ENCODE measurements around the gene LEMD3. TPM values are rescaled to one million over a fixed set of nuclear protein-coding genes. Genes with fewer than 3 reads are reported as not detected.

LEMD3 gene
- total RNA-seq, 1 donor from 2014 or later = 38.9 TPM

DNA sequence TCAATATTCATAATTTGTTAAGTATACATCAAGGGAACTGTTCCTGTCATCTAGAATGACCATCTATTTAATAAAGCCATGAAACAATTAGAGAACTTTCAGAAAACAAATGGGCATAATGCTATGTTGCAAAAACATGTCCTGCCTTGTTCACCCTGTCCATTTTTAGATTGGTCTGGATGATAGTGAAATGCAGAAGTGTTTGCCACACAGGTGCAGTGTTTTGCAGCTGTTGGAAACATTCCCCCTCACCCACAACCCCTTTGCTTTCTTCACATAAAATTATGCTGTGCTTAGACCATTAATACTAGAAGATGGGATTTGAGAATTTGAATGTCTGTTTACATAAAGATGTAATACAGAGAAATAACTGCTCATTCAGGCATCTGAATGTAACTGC, 36.5 kb downstream of the LEMD3 start:
- no peak for DNase-seq (ENCODE audit: low spot score, unreplicated experiment)
- Mint-ChIP-seq H3K27me3 (no peaks in the 10 kb centered on the region), H3K27ac (no peak overlapping the region), H3K4me1 (ENCODE audit: low read depth) (peaks cover 7% of the 10 kb centered on the region), H3K4me3 (ENCODE audit: low read depth) (no peak overlapping the region), H3K36me3 (ENCODE audit: insufficient read depth) (peaks cover 6% of the 10 kb centered on the region), H3K9me3 (ENCODE audit: low read depth) (no peaks in the 10 kb centered on the region)
- TF ChIP-seq, protein P1, sequence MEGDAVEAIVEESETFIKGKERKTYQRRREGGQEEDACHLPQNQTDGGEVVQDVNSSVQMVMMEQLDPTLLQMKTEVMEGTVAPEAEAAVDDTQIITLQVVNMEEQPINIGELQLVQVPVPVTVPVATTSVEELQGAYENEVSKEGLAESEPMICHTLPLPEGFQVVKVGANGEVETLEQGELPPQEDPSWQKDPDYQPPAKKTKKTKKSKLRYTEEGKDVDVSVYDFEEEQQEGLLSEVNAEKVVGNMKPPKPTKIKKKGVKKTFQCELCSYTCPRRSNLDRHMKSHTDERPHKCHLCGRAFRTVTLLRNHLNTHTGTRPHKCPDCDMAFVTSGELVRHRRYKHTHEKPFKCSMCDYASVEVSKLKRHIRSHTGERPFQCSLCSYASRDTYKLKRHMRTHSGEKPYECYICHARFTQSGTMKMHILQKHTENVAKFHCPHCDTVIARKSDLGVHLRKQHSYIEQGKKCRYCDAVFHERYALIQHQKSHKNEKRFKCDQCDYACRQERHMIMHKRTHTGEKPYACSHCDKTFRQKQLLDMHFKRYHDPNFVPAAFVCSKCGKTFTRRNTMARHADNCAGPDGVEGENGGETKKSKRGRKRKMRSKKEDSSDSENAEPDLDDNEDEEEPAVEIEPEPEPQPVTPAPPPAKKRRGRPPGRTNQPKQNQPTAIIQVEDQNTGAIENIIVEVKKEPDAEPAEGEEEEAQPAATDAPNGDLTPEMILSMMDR (IDR thresholded peaks at IDR 0.05; ENCODE audit: unreplicated experiment) = no peak

DNA sequence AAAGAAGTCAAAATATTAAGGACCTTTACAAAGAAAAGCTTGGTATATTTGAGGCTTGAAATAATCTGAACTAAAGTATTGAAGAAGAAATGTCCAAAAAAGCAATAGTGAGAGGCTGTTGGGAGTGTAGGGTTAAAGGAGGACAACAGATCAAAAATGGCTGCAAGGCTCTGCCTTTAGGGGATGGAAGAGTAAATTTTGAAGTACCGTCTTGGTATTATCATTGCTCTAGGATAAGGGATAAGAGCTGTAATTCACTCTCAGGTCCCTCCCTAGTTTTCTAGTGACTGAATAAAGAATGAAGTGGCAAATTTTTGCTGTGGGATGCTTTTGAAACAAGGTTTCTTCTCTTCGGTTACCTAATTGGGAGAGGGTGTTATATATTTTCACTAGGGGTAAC, 38.7 kb downstream of the LEMD3 start:
- Mint-ChIP-seq H3K27ac (no peak overlapping the region), H3K4me3 (ENCODE audit: low read depth) (no peak overlapping the region), H3K9me3 (ENCODE audit: low read depth) (no peaks in the 10 kb centered on the region), H3K27me3 (no peaks in the 10 kb centered on the region), H3K36me3 (ENCODE audit: insufficient read depth) (peaks cover 7% of the 10 kb centered on the region), H3K4me1 (ENCODE audit: low read depth) (peaks cover 7% of the 10 kb centered on the region)
- TF ChIP-seq, protein P1 (IDR thresholded peaks at IDR 0.05; ENCODE audit: unreplicated experiment) = no peak
- DNase-seq (ENCODE audit: low spot score, unreplicated experiment) = no peak

DNA sequence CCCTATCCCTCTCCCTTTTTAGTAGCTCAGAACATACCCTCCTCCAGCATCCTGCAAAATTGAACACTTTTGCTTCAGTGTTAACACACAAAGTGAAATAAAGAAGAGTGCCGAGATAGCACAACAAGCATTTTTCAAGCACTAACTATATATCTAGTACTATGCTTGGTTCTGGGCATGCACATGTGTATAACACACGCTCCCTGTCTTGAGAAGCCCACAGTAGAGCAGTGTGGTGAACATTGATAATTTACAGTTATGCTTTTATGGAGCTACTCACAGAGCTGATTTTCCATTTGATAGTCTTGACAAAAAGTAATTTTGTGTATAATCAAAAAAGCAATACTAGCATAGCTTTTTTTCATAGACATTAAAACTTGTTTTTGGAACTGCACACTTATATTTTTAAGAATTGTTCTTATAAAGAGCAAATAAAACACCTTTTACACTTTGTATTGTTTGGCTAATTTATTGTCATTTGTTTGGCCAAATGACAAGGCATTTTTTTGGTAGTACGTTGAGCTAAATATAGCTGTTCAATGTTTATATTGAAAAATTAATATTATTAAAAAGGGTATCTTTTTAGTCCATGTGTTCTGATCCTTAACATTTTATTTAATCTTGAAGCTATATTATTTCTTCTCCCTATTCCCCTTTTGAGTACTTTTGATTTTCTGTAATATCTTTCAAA, 39.7 kb downstream of the LEMD3 start:
- no peaks in the 10 kb centered on the region for H3K9me3 Mint-ChIP-seq (ENCODE audit: low read depth)
- no peak for DNase-seq (ENCODE audit: low spot score, unreplicated experiment)
- no peaks in the 10 kb centered on the region for H3K27me3 Mint-ChIP-seq
- H3K4me1 Mint-ChIP-seq (ENCODE audit: low read depth) = no peaks in the 10 kb centered on the region
- peak overlapping the region; percentile 53 for H3K27ac Mint-ChIP-seq
- peaks cover 9% of the 10 kb centered on the region for H3K36me3 Mint-ChIP-seq (ENCODE audit: insufficient read depth)
- no peak overlapping the region for H3K4me3 Mint-ChIP-seq (ENCODE audit: low read depth)
- TF ChIP-seq, protein P1 (IDR thresholded peaks at IDR 0.05; ENCODE audit: unreplicated experiment) = no peak

DNA sequence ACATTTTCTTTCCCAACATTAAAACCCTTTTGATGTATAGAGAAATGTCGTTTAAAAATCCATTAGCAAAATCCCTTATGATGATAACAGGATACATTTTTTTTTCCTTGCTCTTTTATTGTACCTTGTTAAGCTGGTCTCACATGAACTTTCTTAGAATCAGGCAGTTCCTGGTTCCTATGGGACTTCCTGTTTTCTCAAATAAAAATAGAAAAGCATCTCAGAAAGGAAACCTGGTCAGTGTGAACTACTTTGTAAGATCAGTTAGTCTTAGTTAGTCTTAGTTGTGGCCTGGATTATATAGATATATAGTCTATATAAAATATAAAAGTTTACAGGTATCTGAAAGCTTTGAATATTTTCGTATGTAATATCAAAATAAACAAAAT, 40.3 kb downstream of the LEMD3 start:
- no peaks in the 10 kb centered on the region for H3K4me1 Mint-ChIP-seq (ENCODE audit: low read depth)
- H3K27ac Mint-ChIP-seq = no peak overlapping the region
- no peaks in the 10 kb centered on the region for H3K27me3 Mint-ChIP-seq
- TF ChIP-seq, protein P1 (IDR thresholded peaks at IDR 0.05; ENCODE audit: unreplicated experiment) = no peak
- H3K36me3 Mint-ChIP-seq (ENCODE audit: insufficient read depth) = peaks cover 9% of the 10 kb centered on the region
- no peaks in the 10 kb centered on the region for H3K9me3 Mint-ChIP-seq (ENCODE audit: low read depth)
- no peak for DNase-seq (ENCODE audit: low spot score, unreplicated experiment)
- no peak overlapping the region for H3K4me3 Mint-ChIP-seq (ENCODE audit: low read depth)

DNA sequence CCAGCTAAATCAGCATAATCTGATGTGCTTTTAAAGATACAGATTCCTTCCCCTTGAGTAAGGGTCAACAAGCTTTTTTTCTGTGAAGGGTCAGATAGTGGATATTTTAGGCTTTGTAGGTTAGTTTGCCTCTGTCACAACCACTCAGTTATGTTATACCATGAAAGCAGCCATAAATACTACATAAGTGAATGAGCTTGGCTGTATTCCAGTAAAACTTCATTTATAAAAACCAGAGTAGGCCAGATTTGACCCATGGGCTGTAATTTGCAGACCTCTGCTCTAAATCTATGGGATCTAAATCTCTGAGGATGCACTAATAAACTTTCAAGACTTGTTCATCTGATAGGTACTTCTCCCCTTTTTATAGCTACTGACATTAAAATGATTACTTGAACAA, 47.7 kb downstream of the LEMD3 start:
- TF ChIP-seq, protein P1 (IDR thresholded peaks at IDR 0.05; ENCODE audit: unreplicated experiment) = no peak
- Mint-ChIP-seq H3K4me1 (ENCODE audit: low read depth) (no peaks in the 10 kb centered on the region), H3K36me3 (ENCODE audit: insufficient read depth) (peaks cover 38% of the 10 kb centered on the region), H3K4me3 (ENCODE audit: low read depth) (no peak overlapping the region), H3K27me3 (no peaks in the 10 kb centered on the region), H3K27ac (no peak overlapping the region), H3K9me3 (ENCODE audit: low read depth) (peaks cover 29% of the 10 kb centered on the region)
- no peak for DNase-seq (ENCODE audit: low spot score, unreplicated experiment)

Measured in progenitor cell of endocrine pancreas (in vitro differentiated cells).